Stimulated activated CD4-positive, alpha-beta T cell treated with anti-CD3 and anti-CD28 coated beads, TNF-alpha, amount 100 ng/mL, for 48 hours (primary cell): Measurements from ENCODE around the gene TMEM97.
"Not testable (repeated sequence)": the region's sequence is repeated elsewhere in the genome, so short reads cannot be mapped to it uniquely, and the experiment has no call there.

Experiments
- DNase-seq, 3 donors: peaks; one replicate each; pipeline ENCODE4 v3.0.0-alpha.2; 2020; ENCODE audit warnings: low read depth in 3 of 3

The TMEM97 gene

DNA sequence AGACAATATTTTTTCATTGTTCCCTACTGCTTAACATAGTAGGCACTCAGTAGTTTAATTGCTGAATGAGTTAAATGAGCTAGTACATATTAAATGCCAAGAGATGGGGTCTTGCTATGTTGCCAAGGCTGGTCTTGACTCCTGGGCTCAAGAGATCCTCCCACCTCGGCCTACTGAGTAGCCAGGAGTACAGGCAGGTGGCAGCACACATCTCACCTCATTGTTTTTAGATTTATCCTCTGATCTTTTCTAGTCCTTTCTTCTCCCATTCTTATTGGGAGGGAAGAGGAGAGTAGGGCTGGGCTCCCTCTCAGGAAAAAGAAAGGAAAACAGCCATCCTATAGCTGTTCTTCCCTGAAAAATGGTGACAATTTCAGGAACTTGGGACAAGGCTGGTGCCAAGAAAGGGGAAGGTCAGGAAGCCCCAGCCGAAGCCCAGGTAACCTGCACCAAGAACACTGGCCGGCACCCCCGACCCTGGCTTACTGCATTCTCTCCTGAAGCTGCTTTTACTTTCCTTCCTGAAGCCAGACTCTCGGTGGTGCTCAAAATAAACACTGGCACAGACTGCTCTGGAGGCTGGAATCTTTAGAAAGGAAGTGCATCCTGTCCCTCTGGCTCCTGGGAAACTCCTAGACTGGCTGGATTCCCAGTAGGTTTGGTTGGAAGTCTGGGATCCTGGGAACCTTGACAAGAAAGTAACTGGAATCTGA, 19.2 kb downstream of the TMEM97 start:
- no peak for DNase-seq

DNA sequence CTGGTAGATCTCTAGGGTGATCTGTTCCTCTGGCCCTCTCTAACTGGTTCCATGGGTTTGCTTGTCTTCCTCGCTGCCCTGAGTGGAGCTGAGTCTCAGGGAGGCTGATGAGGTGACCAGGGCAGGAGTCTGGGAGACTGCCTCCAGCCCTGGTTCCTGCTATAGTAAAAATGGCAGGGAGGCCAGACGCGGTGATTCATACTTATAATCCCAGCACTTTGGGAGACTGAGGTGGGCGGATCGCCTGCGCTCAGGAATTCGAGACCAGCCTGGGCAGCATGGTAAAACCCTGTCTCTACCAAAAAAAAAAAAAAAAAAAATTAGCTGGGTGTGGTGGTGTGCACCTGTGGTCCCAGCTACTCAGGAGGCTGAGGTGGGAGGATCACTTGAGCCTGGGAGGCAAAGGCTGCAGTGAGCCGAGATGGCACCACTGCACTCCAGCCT, 19.8 kb downstream of the TMEM97 start:
- not testable (repeated sequence) for DNase-seq

DNA sequence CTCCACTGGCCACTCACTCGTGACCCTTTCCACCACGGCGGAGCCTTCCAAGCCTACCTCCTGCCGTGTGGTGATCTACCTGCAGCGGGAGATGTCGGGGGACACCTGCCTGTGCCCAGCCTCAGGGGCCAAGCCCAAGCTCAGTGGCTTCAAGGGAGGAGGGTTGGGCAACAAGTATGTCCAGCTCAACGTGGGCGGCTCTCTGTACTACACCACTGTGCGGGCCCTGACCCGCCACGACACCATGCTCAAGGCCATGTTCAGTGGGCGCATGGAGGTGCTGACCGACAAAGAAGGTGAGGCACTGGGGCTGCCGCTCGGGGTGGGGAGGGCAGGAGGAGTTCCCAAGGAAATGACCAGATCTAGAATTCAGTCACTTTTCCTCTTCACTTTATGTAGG, 20.4 kb downstream of the TMEM97 start:
- DNase-seq = no peak

DNA sequence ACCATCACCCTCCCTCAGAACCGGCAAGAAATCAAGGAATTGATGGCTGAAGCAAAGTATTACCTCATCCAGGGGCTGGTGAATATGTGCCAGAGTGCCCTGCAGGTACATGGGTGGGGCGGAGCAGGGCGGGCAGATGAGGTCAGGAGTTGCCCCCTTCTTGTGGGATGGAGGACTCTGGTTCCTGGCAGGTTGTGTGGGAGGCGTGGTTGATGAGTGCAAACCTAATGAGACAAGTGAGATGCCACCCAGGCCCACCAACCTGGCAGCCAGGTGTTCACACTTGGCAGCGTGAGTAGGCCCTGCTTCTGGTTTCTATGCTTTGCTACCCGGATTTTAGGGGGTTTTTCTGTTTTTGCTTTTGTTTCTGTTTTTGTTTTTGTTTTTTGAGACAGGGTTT, 21.4 kb downstream of the TMEM97 start:
- no peak for DNase-seq

DNA sequence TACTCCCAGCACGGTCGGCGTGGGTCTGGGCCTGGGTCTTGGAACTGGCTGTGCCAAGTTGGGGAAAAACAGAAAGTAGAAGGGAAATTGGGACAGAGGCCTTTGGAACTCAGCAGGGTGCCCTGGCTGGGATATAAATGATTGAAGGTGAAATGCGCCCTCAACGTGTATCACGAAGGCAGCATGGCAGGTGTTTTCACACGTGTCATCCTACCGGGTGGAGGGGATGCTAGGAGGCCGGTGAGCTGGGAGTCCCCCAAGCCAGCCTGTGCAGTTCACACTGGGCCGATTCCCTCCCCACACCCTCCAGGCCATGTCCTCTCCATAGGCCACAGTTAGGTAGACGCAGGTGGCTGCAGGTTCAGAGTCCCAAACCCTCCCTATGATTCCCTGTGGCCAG, 22.5 kb downstream of the TMEM97 start:
- DNase-seq = no peak

DNA sequence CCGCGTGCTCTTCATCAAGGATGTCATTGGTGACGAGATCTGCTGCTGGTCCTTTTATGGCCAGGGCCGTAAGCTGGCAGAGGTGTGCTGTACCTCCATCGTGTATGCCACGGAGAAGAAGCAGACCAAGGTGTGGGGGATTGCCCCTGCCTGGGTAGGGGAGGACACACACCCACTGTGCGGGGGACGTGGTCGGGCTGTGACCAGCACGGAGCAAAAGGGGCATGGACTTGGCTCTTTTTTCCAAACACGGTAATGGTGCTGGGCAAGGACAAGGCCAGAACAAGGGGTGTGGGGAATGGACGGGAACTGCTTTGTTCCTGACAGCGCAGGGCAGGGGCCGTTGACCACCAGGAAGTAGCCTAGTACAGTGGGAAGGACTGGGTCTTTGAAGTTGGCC, 23.3 kb downstream of the TMEM97 start:
- no peak for DNase-seq

DNA sequence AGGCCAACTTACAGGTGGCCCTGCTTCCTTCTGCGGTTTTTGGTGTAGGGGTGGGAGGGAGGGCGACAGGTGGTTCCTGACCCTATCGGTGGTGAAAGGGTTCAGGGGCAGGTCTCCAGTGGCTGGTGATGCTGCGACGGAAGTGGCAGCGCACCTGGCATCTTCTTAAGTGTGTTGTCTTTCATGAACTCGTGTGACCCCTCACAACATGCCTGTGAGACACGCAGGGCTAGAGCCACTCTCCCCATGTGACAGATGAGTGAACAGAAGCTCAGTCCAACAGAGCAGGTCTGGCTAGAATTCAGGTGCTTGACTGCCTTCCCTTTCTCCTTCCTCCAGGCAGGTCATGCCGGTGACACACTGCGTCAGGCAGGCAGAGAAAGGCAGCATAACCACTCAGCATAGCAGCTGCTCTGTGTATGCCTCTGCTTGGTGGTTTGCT, 24.5 kb downstream of the TMEM97 start:
- DNase-seq = no peak

DNA sequence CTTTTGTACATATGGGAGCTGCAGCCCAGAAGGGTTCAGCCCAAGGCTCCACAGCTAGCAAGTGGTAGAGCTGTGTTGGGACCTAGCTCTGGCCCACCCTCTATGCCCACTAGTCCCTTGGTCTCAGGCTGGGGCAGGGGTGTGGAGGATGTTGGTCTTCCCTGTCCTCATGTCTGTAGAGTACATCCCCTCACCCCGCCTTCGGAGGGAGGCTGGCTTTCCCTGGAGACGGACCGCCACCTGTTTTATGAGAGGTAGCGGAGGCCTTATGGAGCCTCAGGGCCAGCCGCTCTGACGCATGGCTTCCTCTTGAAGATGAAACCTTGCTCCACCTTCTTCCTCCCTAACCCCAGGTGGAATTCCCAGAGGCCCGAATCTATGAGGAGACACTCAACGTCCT, 25.0 kb downstream of the TMEM97 start:
- no peak for DNase-seq

DNA sequence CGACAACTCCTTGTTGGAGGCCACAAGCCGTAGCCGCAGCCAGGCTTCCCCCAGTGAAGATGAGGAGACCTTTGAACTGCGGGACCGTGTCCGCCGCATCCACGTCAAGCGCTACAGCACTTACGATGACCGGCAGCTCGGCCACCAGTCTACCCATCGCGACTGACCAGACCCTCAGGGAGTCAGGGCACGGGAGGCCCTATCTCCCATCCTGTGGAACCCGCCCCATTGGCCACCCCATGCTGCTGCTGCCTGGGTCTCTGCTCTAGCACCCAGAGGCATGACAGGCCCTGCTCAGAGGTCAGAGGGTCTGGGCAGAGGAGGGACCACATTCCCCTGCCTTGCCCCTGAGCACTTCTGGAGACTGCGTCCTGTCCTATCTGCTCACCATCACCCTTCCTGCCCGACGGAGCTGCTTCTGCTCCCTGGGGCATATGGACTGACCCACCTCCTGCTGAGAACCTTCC, 25.5 kb downstream of the TMEM97 start:
- DNase-seq = no peak

DNA sequence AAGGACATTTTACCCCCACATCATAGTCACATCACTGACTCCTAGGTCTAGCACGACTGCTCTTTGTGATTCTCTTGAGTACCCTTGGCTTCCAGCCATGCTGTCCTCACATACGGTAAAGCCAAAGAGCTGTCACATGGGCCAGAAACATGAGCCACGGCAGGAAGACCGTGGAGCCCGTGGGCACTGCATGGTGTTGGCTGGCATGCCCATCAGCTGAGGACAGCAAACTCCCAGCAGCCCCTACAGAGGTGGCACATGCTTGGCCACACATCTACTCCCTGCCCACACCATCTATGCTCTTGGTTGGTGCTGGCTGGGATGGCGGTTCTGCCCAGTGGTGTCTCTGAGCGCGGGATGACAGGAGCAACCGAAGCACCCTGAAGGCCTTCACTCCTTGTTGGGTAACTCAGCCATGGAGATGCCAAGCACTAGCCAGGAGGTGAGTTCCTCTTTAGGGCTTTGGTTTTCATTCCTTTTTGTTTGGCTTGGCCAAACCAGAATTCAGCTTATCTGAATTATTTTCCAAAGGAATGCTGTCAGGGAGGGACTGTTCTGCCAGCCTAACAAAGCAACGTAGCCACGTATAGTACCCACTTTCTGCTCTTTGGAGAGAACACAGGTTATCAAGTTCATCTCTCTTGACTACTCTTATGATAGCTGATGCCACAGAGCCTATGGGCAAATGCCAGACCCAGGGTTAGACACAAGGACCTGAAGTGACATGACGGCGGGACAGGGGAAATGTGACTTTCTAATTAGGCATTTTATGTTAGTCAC, 26.6 kb downstream of the TMEM97 start:
- DNase-seq = no peak

DNA sequence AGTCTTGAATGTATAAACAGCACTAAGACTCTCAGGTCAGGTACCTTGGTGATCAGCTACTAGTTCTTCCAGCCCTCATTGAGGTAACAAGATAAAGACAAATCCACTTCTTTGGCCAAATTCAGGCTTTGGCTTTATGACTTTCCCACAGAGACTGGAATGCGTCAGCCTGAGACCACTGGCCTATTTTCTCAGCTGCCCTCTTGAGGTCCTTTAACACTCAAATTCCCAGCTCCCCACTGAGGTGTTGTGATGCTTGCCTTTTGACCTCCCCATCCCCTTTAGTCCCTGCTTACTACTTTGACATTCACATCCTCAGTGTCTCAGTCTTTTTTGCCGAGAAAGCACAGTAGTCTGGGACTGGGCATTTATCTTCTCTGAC, 27.2 kb downstream of the TMEM97 start:
- no peak for DNase-seq

DNA sequence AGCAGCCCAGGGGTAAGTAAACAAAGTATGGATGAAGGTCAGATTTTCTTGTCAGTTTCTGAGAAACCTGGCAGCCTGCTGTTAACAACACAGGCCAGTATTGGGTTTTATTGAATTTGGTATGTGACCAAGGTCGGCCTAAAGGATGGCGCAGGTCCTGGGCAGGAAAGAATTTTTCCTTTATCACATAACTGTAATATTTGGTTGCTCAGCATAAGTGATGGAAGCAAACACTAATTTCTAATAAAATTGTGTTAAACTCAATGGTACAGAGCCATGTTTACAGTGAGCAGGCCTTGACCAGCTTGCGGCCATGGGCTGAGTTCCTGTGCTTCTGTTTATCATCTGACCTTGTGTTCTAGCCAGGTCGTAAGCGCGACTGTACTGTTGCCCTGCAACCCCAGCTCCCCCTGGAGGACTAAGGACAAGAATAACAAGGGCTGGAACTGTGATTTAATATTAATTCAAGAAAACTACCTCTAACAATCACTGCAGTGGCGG, 27.8 kb downstream of the TMEM97 start:
- no peak for DNase-seq

DNA sequence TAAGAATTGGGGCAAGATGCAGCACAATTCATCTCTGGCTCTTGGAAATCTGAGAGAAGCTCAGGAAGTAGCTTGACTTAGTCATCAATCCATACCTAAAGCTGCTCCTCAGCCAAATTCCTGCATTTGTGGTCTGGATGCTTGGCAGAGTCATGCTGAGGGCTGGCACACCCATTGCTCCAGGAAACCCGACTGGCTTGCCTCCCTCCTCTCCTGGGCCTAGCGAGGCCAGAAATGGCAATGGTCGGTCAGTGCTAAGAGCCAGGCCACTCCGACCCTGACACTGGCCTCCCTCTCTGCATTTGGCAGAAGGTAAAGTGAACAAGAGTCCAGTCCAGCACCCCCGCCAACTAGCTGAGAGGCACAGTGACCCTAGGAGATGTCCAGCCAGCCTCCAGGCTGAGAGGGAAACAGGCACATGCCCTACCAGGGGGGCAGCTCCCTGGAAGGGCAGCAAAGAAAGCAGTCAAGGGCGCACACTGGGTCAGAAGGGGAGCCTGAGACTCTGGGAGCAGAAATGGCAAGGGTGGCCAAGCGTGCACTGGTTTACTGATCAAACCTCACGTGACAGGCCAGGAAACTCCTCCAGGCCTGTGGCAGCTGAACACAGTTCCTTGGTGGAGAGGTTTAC, 28.4 kb downstream of the TMEM97 start:
- DNase-seq = no peak

DNA sequence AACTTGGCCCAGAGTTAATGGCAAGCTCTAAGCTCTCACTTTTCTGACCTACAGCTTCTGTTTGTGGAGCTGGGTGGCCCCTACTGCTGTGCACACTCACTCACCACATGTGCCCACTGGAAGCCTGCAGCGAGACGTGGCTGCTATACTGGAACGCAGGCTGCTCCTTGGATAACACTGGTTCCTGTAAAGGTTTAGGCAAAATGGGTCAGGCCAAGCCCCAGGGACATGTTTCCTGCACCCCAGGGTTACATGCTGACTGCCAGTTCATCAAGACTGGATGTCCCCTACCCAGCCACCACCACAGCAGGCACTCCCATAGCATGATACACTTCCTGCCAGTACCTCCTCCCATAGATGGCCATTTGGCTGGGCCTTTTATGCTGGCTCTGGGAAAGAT, 30.0 kb downstream of the TMEM97 start:
- no peak for DNase-seq

DNA sequence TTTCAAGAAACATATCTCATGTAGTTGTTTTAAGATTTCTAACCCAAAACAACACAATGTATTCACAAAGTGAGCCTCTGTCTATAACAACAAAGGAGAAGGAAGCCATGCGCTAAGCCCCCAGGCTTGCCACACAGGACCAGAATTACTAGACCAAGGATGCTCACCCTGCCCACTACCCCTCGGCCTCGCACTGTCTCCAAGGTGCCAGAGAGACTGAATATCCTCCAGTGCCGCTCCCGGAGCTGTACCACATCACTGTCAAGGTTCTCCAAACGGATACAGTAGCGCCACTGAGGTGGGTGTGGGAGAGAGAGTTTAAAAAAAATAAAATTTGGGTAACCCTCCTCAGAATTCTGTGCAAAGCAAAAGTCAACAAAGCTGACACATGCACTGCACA, 31.3 kb downstream of the TMEM97 start:
- DNase-seq = no peak

DNA sequence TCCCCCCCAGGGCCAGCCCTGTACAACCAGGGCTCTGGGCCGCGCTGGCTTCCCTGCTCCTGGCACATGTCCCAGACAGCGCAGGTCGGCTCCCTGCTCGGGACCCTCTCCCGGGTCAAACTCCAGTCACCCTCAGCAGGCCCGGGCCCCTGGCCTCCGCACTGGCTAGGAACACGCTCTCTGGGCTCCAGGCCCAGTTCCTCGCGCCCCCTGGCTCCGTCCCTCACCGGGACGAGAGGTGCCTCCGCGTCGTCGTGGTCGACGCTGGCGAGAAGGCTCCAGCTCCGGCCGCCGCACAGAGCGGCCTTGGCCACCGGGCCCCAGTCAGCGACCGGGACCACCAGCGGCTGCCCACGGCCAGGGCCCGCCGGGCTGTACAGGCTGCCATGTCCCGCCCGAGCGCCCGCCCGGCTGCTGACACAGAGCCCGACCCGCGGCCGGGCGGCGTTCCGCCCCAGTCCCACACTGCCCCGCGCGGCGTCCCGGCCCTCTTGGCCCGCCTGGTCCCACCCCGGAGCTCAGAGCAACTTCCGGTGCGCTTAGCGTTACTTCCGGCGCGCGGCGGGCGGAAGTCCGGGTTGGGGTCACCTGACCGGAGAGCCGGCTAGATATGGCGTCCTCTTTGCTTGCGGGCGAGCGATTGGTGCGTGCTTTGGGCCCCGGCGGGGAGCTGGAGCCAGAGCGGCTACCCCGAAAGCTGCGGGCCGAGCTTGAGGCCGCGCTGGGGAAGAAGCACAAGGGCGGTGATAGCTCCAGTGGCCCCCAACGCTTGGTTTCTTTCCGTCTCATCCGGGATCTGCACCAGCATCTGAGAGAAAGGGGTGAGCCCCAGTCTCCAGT, 38.3 kb downstream of the TMEM97 start, which contains the start of gene POLDIP2:
POLDIP2 (minus strand) TSS at position 467 of the 840 bp plus-strand sequence; CDS start at position 388, 79 bp downstream.
- DNase-seq = peak; percentile 90 to 94 (median 92)

DNA sequence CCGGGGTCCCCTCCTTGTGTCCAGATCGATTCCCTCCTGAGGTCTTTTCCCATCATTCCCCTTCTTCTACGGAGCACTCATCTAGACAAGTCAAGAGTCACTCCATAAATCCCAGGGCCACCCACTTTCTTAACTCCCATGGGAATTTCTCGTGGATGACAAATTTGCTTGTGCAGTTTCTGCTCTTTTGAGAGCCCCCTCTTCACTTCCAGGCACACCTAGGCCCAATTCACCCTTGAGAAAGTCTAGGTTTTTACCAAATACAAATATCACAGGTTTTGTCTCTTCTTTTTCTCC, 38.8 kb downstream of the TMEM97 start:
- no peak for DNase-seq

DNA sequence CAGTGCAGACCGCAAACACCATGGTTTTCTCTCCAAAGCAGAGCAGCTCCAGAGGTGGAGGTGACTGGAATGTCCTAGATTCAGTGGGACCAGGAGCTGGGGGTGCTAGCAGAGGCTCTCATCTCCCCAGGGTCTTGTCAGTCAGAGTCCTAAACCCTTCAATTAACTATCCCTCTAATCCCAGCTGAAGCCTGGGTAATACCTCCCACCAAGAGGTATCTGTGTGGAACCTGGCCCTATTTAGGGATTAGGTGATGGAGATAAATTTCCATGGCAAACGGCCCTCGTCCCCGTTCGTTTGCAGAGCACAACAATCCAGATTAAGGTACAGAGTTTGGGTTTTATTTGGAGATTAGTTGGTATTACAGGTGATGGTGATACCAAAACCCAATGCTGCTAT, 44.2 kb downstream of the TMEM97 start:
- no peak for DNase-seq

DNA sequence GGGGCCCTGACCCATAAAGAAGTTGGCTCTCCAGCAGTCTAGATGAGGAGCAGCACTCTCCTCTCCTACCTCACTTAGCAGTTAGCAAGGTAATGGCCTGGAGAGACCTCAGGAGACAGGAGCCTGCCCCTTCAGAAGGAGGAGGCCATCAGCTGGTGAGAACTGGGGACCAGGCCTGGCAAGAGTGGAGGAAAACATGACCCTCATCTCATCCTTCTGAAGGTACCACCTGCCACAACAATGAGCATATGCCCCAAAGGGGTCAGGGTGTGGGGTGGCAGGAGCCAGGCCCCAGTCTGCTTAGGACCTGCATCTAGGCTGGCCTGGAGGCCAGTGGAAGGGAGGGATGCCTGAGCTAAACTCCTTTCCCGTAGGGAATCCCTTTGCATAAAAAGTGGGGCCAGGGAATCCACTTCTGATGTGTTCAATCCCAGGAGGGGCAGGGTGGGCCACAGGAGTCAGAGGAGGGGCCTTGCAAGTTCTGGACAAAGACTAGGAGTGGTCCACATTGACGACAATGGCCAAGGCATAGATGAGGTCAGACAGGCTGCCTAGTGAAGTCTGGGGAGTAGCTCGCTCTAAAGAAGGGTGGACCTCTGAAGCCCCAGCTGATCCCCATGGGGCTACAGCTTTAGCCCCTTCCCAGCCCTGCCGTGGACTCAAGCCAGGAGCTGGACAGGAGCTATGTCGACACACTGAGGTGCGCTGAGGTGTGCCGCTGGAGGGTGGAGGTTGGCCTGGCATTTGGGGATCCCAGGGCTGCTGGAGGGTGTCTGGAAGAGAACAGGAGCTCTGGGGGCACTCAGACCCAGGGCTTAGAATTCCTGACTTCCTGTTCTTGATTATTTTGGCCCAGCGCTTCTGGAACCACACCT, 45.0 kb downstream of the TMEM97 start:
- DNase-seq = no peak

DNA sequence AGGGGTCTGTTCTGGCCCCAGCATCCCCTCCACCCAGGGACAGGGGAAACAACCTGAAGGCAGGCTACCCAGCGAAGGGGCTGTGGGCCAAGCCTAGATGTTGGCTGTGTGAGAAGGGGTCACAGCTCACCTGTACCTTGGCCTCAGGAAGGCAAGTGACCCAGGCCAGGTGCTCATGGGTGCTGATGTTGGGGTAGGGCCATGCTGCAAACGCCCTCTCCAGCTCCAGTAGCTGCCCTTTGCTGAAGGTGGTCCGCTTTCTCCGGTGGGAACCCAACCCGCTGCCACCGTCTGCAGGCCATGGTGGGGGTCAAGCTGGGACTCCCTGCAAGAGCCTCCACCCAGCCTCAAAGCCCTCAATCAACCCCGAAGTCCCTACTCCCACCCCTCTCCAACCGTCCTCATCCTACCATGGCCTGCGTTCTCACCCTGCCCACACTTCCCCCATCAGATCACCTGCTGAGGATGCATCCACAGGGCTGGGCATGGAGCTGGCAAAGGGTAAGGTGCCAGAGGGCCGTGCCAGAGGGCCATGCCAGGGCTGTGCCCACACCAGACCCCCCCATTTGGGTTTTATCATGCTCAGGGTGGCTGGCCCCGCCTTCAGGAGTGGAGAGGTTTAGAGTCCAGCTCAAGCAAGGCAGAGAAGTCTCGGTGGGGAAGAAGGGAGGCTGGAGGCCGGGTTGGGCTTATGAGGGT, 45.8 kb downstream of the TMEM97 start, which contains the start of gene SEBOX:
SEBOX (minus strand) TSS at position 535 of the 699 bp plus-strand sequence; CDS start at position 487, 48 bp downstream.
- DNase-seq = no peak
